Keratinocyte (primary cell): Measurements from ENCODE around the gene NOSIP.

Experiments
- EZH2 ChIP-seq: IDR thresholded peaks from one replicate; pipeline ENCODE4 v1.6.1; 2012; ENCODE audit warnings: inconsistent platforms, mild to moderate bottlenecking, low read length, moderate library complexity
- TF ChIP-seq, protein P1 (sequence below), 3 experiments: IDR thresholded peaks in 1 of 3; conservative IDR thresholded peaks in 1 of 3; optimal IDR thresholded peaks in 1 of 3; 2 replicates in 2 of 3; 3 replicates in 1 of 3; pipeline versions ENCODE3 to v1.5.1; 2011; ENCODE audit warnings: low read length in 3 of 3, mild to moderate bottlenecking in 3 of 3, moderate library complexity in 2 of 3, control low read depth in 1 of 3, inconsistent platforms in 1 of 3; ENCODE audit not compliant: insufficient read depth in 2 of 3; ENCODE audit errors: extremely low read depth in 1 of 3

GRCh38 chr19:49615861-49616260 is 35.5 kb upstream of the NOSIP start:
- TF ChIP-seq, protein P1, sequence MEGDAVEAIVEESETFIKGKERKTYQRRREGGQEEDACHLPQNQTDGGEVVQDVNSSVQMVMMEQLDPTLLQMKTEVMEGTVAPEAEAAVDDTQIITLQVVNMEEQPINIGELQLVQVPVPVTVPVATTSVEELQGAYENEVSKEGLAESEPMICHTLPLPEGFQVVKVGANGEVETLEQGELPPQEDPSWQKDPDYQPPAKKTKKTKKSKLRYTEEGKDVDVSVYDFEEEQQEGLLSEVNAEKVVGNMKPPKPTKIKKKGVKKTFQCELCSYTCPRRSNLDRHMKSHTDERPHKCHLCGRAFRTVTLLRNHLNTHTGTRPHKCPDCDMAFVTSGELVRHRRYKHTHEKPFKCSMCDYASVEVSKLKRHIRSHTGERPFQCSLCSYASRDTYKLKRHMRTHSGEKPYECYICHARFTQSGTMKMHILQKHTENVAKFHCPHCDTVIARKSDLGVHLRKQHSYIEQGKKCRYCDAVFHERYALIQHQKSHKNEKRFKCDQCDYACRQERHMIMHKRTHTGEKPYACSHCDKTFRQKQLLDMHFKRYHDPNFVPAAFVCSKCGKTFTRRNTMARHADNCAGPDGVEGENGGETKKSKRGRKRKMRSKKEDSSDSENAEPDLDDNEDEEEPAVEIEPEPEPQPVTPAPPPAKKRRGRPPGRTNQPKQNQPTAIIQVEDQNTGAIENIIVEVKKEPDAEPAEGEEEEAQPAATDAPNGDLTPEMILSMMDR (optimal IDR thresholded peaks at IDR 0.05 in 1 of 3, IDR thresholded peaks at IDR 0.05 in 1 of 3, conservative IDR thresholded peaks at IDR 0.05 in 1 of 3; ENCODE audit: extremely low read depth in 1 of 3, insufficient read depth in 2 of 3, low read length in 3 of 3), result no peak
- no peak for TF ChIP-seq EZH2
